Measurements from ENCODE around the gene ZNF487. TPM values are rescaled to one million over a fixed set of nuclear protein-coding genes. Genes with fewer than 3 reads are reported as not detected.

Gene ZNF487
- total RNA-seq, 1 donor from 2014 or later = 2.0 TPM

GRCh38 chr10:43482319-43483078 is 45.6 kb downstream of the ZNF487 start:
- Histone ChIP-seq H3K9me3 (ENCODE audit: low read depth) (peaks cover 7% of the 10 kb centered on the region), H3K27ac (no peak overlapping the region), H3K4me2 (no peak overlapping the region), H4K20me1 (ENCODE audit: low read depth) (no peaks in the 10 kb centered on the region), H3K9ac (no peak overlapping the region), H3K27me3 (no peaks in the 10 kb centered on the region), H3F3A (ENCODE audit: low read depth) (no peaks in the 10 kb centered on the region), H3K36me3 (no peaks in the 10 kb centered on the region), H3K4me1 (no peaks in the 10 kb centered on the region), H2AFZ (replicated peaks) (no peak overlapping the region), H3K4me3 (no peak overlapping the region), H3K79me2 (ENCODE audit: low read depth) (no peaks in the 10 kb centered on the region)
- no peak overlapping the region for H3K4me3 Mint-ChIP-seq
- no peak for DNase-seq (ENCODE audit: low spot score)
- no peak for TF ChIP-seq CTCF (IDR thresholded peaks at IDR 0.05)
- TF ChIP-seq EZH2 (IDR thresholded peaks at IDR 0.05) = no peak
- TF ChIP-seq EZH2phosphoT487 (IDR thresholded peaks at IDR 0.05) = no peak
- no peaks in the 10 kb centered on the region for H3K4me1 Mint-ChIP-seq
- H3K9me3 Mint-ChIP-seq = peaks cover 44% of the 10 kb centered on the region
- H3K27ac Mint-ChIP-seq = no peak overlapping the region
- peaks cover 3% of the 10 kb centered on the region for H3K27me3 Mint-ChIP-seq (ENCODE audit: insufficient read depth, low read depth)
- peaks cover 10% of the 10 kb centered on the region for H3K36me3 Mint-ChIP-seq

- Histone ChIP-seq H4K20me1 (ENCODE audit: low read depth) (no peaks in the 10 kb centered on the region), H2AFZ (replicated peaks) (no peak overlapping the region), H3K27ac (no peak overlapping the region), H3K9ac (no peak overlapping the region), H3K79me2 (ENCODE audit: low read depth) (no peaks in the 10 kb centered on the region), H3K4me2 (no peak overlapping the region), H3K36me3 (no peaks in the 10 kb centered on the region), H3K4me3 (no peak overlapping the region), H3K4me1 (no peaks in the 10 kb centered on the region), H3K27me3 (no peaks in the 10 kb centered on the region), H3F3A (ENCODE audit: low read depth) (no peaks in the 10 kb centered on the region), H3K9me3 (ENCODE audit: low read depth) (no peaks in the 10 kb centered on the region)
- H3K36me3 Mint-ChIP-seq = no peaks in the 10 kb centered on the region
- H3K4me1 Mint-ChIP-seq = no peaks in the 10 kb centered on the region
- H3K27ac Mint-ChIP-seq = no peak overlapping the region
- peaks cover 2% of the 10 kb centered on the region for H3K27me3 Mint-ChIP-seq (ENCODE audit: insufficient read depth, low read depth)
- no peak overlapping the region for H3K4me3 Mint-ChIP-seq
- no peak for DNase-seq (ENCODE audit: low spot score)
- peaks cover 23% of the 10 kb centered on the region for H3K9me3 Mint-ChIP-seq
- TF ChIP-seq EZH2phosphoT487 (IDR thresholded peaks at IDR 0.05) (no peak), EZH2 (IDR thresholded peaks at IDR 0.05) (no peak), CTCF (IDR thresholded peaks at IDR 0.05) (no peak)
Observed at GRCh38 chr10:43491855-43492254, 54.9 kb downstream of the ZNF487 start.

GRCh38 chr10:43502931-43503330 is 66.0 kb downstream of the ZNF487 start:
- H3K4me2 ChIP-seq = no peak overlapping the region
- H3K27me3 Mint-ChIP-seq (ENCODE audit: insufficient read depth, low read depth) = no peaks in the 10 kb centered on the region
- no peaks in the 10 kb centered on the region for H3K36me3 Mint-ChIP-seq
- no peak overlapping the region for H3K27ac Mint-ChIP-seq
- no peaks in the 10 kb centered on the region for H3F3A ChIP-seq (ENCODE audit: low read depth)
- H3K79me2 ChIP-seq (ENCODE audit: low read depth) = no peaks in the 10 kb centered on the region
- H3K4me1 ChIP-seq = no peaks in the 10 kb centered on the region
- H3K4me3 ChIP-seq = no peak overlapping the region
- no peak overlapping the region for H3K27ac ChIP-seq
- no peaks in the 10 kb centered on the region for H4K20me1 ChIP-seq (ENCODE audit: low read depth)
- H2AFZ ChIP-seq (replicated peaks) = no peak overlapping the region
- H3K4me1 Mint-ChIP-seq = no peaks in the 10 kb centered on the region
- no peak overlapping the region for H3K4me3 Mint-ChIP-seq
- no peak overlapping the region for H3K9ac ChIP-seq
- no peaks in the 10 kb centered on the region for H3K27me3 ChIP-seq
- TF ChIP-seq EZH2 (IDR thresholded peaks at IDR 0.05) (no peak), EZH2phosphoT487 (IDR thresholded peaks at IDR 0.05) (no peak), CTCF (IDR thresholded peaks at IDR 0.05) (no peak)
- H3K9me3 ChIP-seq (ENCODE audit: low read depth) = no peaks in the 10 kb centered on the region
- DNase-seq (ENCODE audit: low spot score) = no peak
- no peaks in the 10 kb centered on the region for H3K9me3 Mint-ChIP-seq
- H3K36me3 ChIP-seq = no peaks in the 10 kb centered on the region

All from neural progenitor cell (in vitro differentiated cells).